Measurements from ENCODE around the gene PI16.

PI16 gene

DNA sequence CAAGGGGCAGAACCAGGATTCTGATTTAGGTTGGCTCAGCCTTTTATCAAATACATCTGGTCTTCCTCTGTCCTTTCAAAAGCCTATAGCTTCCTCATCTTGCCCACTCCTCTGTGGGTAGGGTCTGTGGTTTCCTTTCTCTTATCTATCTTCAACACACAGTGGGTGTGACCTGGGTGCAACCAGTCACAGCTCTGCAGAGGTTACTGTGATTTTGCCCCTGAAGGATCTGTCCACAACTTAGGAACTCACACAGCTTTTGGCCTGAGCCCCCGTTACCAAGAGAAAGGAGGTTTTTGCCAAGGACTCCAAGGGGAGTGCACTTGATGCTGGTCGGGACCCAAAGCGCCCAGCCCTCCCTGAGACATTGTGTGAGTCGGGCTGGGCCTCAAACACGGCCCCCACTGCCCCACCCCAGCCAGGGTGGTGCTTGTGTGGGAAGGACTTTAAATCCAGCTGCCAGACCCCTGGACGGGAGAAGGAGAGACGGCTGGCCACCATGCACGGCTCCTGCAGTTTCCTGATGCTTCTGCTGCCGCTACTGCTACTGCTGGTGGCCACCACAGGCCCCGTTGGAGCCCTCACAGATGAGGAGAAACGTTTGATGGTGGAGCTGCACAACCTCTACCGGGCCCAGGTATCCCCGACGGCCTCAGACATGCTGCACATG is at the start of gene PI16:
Gene PI16 (plus strand): TSS at position 477 of the 670 bp plus-strand sequence. CDS start 23 bp downstream, at position 500.
- FAIRE-seq: no peak

DNA sequence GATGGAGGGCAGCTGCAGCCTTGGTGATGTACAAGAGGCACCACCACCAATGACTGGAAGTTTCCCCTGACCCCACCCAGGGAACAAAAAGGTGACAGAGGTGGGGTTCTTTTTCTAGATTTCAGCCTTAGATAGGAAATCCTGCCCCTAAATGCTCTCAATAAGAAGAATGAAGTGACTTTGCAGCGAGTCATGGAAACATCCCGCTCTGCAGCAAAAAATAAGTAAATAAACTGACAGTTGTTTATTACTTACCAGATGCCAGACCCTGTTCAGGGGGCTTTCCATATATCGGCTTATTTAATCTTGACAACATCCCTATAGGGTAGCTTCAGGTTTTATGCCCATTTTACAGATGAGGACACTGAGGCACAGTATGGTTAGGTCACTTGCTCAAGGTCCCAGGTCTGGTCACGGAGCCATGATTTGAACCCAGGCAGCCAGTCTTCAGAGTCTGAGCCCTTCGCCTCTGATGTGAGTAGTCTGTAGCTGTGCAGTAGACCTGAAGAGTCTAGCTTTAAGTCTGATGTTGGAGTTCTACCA is 49.6 kb upstream of the PI16 start:
- no peak for FAIRE-seq

DNA sequence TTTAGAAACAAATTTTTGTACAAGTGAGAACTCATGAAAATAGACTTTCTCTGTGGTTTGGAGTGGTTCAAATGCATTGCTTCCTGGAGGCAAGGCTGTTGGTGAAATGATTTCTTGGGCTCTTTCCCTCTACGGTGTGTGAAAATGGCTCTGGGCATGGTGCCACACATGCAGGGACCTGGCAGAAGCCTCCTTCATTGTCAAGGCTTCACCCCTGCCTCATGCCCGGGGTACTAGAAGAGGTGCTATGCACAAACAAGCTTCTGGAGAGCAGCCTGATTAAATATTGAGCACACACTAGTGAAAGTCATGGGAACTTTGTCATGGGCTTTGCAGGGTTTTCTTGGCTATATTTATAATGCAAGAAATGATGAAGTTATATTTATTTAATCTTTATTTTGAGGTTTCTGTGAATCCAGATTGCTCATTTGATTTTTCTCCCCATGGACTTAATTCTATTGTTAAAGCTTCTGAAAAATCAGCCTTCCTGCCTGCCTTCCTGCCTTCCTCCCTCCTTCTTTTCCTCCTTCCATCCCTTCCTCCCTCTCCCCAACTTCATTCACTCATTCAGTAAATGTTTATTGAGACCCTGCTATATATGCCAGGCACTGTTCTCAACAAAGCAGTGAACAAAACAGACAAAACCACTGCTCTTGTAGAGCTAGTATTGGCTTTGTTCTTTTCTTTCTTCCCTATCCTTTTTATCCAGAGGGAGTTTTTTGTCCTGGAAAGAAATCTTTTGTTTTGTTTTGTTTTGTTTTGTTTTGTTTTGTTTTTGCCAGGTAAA is 47.8 kb upstream of the PI16 start:
- FAIRE-seq: no peak

DNA sequence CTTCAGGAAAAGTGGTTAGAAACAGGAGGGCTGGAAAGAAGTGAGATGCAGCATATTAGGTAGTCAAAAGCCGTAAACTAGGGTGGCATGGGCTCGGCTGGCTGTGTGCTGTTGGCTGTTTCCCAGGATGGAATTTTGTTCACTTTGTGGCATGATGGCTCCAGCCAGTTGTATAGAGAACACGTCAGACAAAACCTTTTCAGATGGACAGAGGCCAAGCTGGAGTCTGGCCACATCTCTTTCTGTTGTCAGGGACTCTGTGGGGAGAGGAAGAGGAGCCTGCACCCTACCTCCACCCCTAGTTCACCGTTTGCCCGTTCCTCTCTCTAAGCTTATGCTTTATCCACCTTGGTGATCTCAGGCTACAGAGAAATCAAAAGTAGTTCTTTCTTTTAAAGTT is 46.8 kb upstream of the PI16 start:
- no peak for FAIRE-seq

DNA sequence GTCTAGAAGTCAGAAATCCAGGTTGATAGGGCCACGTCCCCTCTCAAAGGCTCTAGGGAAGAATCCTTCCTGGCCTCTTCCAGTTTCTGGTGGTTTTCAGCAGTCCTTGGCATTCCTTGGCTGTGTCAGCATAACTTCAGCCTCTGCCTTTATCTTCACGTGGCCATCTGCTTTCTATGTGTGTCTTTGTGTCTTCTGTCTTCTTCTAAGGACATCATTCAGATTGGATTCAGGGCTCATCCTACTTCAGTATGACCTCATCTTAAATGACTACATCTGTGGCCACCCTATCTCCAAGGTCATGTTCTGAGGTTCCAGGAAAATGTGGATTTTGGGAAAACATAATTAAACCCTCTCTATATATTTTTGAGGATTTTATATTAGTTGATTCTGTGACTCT is 45.8 kb upstream of the PI16 start:
- FAIRE-seq: no peak

- FAIRE-seq: no peak
Observed at GRCh38 chr6:36912030-36912454, 42.5 kb upstream of the PI16 start.

DNA sequence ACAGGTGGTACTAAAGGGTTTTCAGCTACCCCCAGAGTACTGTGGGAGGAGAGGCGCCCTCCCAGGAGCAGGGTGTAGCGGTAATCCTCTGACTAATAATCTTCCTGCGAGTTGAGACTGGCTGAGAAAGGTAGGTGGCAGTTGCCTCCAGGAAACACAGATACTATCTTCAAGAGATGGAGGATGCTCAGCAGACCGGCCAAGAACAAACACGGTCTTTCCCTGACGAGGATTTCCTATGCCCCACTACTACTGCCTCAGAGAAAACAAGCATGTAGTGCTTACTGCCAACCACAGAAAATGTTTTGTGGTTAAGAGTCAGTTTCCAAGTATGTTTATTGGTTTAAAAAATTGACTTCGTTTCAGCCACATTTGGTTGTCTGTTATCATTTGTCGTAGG is 42.0 kb upstream of the PI16 start:
- no peak for FAIRE-seq

DNA sequence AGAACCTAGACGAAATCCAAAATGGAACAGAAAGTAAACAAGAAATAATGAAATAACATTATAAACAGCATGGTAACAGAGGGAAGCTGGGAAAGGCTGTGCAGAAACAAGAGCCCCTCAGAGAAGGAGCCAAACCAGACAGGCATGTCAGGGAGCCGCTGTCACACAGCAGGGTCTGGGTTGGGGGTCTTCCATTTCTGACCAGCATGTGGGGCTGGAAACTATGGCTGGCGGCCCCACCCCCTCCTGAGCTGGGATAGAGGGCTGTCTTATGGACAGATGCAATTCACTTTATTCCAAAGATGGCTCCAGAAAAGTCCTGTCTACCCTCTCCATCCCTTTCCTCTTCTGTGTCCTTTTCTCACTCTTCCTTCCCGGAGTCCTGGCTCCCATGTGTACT is 41.5 kb upstream of the PI16 start:
- FAIRE-seq: no peak

DNA sequence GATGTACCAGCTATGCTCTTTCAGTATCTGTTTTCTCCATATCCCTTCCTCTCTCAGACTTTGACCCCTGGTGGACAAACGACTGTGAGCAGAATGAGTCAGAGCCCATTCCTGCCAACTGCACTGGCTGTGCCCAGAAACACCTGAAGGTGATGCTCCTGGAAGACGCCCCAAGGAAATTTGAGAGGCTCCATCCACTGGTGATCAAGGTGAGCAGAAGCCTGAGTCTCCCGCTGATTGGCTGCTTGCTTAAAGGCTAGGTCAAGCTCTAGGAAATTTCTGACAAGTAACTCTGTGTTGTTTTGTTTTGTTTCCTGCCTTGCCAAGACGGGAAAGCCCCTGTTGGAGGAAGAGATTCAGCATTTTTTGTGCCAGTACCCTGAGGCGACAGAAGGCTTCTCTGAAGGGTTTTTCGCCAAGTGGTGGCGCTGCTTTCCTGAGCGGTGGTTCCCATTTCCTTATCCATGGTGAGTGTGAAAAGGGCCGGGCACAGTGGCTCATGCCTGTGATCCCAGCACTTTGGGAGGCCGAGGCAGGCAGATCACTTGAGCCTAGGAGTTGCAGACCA is 40.2 kb upstream of the PI16 start:
- no peak for FAIRE-seq

GRCh38 chr6:36915599-36915998 is 38.9 kb upstream of the PI16 start:
- no peak for FAIRE-seq

DNA sequence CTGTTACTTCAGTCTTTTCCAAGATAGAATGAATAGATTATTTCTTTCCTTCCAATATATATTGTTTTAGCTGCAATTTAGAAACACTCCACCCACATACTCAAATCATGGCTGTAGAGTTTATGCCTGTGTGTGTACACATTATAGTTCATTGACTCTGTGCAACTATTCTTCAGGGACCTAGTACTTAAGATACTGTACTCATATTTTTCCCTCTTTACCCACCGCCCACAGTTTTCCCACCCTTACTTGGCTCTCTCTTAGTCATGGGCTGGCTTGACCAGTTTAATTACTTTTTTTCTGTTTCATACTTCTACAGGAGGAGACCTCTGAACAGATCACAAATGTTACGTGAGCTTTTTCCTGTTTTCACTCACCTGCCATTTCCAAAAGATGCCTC is 38.4 kb upstream of the PI16 start:
- no peak for FAIRE-seq

DNA sequence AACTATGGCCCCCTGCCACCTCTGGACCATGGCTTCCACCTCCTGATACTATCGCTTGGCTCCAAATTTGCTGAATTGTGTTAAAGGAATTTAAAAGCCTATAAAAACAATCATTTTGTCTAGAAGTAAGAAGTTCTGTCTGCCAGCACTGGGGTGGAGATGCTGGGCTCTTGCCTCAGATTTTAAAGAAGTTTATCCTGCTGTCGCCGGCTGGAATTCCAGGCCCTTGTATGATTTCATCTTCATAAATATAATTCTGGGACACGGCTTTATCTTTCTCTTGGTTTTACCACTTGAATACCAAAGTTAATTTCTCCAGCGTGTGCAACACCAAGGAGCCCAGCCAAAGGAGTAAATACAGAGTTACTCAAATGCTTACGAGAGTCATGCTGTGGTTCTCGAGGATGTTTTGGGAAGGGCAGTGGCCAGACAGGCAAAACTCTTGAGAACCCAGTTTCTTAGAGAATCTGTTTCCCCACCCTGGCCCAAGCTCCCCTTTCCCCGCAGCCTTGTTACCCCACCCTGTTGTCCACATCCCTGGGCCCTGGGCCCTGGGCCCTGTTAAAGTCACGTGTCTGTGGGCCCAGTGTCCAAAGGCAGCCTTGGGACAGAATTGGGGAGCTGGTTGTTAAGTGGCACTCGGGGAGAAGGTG is 36.9 kb upstream of the PI16 start:
- FAIRE-seq: no peak

GRCh38 chr6:36920049-36920448 is 34.5 kb upstream of the PI16 start:
- FAIRE-seq: no peak

DNA sequence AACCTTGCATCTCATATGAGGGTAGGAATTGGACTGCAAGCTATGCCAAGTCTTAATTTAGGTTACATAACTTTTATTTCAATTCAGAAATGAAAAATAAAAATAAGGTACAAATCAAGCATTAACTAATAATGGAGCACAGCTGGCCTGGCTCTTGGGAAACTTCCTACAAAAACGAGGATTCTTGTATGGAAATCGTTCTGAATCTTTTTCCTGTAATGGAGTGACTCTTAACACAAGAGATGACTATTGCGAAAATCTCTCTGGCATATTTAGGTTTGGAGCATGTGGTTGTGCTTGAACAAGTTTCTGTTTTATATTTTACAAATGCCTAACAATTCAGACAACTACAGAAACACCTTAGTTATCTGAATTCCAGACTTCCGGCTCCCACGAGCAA is 34.0 kb upstream of the PI16 start:
- no peak for FAIRE-seq

DNA sequence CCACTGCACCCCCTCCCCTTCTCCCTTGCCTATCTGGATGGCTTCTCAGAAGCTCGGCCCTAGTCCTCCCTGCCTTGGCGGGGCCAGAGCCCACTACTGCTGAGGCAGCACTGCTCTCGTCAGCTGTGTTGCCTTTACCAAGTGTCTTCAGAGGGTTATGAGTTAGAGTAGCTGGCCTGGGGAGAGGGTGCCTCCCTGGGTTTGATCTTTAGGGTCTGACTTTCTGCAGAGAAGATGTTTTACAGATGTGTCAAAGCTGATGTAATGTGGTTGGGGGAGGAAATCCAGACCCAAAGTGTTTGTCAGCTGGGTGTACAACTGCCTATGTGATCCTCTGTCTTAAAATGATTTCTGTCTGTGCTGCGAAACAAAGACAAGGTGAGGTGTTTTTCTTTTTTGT is 30.4 kb upstream of the PI16 start:
- no peak for FAIRE-seq

GRCh38 chr6:36924778-36925374 is 29.7 kb upstream of the PI16 start:
- FAIRE-seq: no peak

DNA sequence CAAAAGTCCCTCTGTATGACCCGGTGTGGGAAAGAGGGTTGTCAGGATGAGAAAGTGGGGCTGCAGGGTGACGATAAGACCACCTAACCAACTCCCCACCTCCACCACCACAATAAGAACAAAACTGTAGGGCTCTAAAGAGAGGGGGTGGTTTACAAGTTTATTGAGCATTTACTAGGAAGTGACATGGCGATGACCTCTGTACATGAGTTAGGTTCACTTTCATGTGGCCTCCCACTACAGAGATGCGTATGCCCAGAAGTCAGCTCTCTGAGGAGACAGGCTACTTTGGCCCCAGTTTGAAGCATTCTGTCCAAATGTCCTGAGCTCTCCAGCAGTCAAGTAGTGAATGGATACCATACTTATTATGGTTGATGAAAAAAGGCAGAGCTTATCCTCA is 28.7 kb upstream of the PI16 start:
- no peak for FAIRE-seq

- FAIRE-seq: no peak
Observed at GRCh38 chr6:36926708-36927513, 27.6 kb upstream of the PI16 start.

DNA sequence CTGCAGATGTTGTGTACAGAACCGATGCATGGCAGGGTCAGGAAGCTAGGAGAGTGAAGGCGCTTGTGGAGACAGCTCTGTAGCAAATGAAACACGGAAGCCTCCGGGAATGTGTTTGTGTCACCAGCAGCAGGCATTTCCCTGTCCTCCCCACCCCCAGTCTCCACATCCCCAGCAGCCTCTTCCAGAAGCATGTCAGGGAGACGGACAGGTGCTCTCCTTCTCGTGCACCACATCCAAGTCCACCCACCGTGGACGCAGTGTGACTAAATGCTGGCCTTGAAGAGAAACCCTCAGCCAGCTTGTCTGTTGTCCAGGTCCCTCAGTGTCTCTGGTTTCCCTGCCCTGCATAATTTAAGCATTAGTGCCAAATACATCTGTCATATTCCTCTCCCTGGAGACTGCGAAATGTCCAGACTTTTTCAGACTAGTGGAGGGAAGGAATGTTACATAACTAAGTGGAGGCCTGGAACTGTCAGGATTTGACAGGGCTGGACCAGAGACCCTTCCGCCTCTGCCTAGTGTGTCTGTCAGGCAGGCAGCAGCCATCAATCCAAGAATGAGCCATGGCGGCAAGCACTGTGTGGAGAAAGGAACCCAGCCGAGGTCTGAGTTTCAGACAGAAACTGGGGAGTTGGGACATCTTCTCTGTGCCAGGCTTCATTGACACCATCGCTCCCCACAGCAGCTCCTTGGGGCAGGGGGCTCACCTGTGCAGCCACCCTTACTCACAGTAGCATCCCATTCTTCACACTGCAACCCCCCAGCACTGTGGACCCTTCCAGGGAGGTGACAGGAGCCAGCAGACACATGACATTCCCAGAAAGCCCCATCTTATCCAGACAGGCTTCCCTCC is 26.6 kb upstream of the PI16 start:
- no peak for FAIRE-seq

- FAIRE-seq: no peak
Observed at GRCh38 chr6:36928547-36928918, 26.0 kb upstream of the PI16 start.

DNA sequence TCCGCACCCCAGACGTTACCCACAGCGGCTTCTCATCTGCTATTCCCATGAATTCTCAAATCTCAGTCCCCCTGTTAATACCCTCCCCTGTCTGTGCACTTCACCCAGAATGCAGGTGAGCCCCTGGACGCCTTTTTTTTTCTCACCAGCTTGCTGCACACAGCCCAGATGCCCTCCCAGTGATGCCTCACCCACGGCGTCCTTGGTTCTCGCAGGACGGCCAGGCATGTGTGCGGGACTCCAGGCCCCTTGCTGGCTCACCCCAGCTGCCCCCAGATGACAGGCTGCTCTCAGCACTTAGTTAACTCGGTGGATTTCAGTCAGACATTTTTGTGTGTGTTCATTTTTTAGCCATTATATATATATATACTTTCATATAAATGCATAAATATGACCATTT is 25.4 kb upstream of the PI16 start:
- no peak for FAIRE-seq

Data from colon (tissue), 2 donors.